Progenitor cell of endocrine pancreas (in vitro differentiated cells): ENCODE results near the gene NOL4L. TPM values are rescaled to one million over a fixed set of nuclear protein-coding genes. Genes with fewer than 3 reads are reported as not detected.
A peak's percentile ranks its signal among the peaks of the same experiment; 100 is the strongest.

Source experiments
- DNase-seq: peaks from one replicate; pipeline ENCODE4 v3.0.0; 2021; ENCODE audit warnings: low spot score; ENCODE audit not compliant: unreplicated experiment
- H3K27ac Mint-ChIP-seq: 2 replicates; pipeline ENCODE4 v1.8.0; 2021; ENCODE audit warnings: mild to moderate bottlenecking, moderate library complexity, mixed read lengths
- H3K27me3 Mint-ChIP-seq: 2 replicates; pipeline ENCODE4 v1.8.0; 2021; ENCODE audit warnings: mixed read lengths
- H3K36me3 Mint-ChIP-seq: 2 replicates; pipeline ENCODE4 v1.8.0; 2022; ENCODE audit warnings: mixed read lengths; ENCODE audit not compliant: insufficient read depth
- H3K4me1 Mint-ChIP-seq: 2 replicates; pipeline ENCODE4 v1.8.0; 2021; ENCODE audit warnings: low read depth, mixed read lengths
- H3K4me3 Mint-ChIP-seq: 2 replicates; pipeline ENCODE4 v1.8.0; 2021; ENCODE audit warnings: low read depth, mild to moderate bottlenecking, moderate library complexity, mixed read lengths
- H3K9me3 Mint-ChIP-seq: 2 replicates; pipeline ENCODE4 v1.8.0; 2021; ENCODE audit warnings: low read depth, mixed read lengths
- CTCF ChIP-seq: fragments of 200-600 bp; sonication (generic); IDR thresholded peaks from one replicate; pipeline ENCODE4 v1.5.0; 2021; ENCODE audit warnings: antibody characterized with exemption, mild to moderate bottlenecking; ENCODE audit not compliant: unreplicated experiment
- total RNA-seq: library from RNA; stranded (reverse); gene quantifications from 2 replicates; pipeline ENCODE4 v1.2.1, GENCODE V29; 2021

The NOL4L gene
- total RNA-seq, 1 donor from 2014 or later: 90.4 TPM

DNA sequence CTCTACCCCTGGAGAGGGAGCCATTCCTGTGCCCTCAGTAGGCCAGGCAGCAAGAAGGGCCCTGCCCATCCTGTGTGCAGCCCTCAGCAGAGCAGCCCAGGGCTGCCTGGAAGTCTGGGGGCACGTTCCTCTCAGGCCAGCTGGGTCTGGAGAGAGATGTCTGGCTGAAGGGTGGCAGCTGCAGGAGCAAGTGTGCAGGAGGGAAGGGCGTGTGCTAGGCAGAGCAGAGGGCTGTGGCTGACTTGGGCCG is 62.7 kb downstream of the NOL4L start:
- Mint-ChIP-seq H3K9me3 (no peaks in the 10 kb centered on the region), H3K4me3 (no peak overlapping the region), H3K4me1 (no peaks in the 10 kb centered on the region), H3K27me3 (peaks cover 27% of the 10 kb centered on the region), H3K36me3 (no peaks in the 10 kb centered on the region), H3K27ac (no peak overlapping the region)
- no peak for DNase-seq
- TF ChIP-seq CTCF: no peak

GRCh38 chr20:32521780-32522525 is 63.2 kb downstream of the NOL4L start:
- peak; percentile 98 for TF ChIP-seq CTCF
- Mint-ChIP-seq H3K9me3 (no peaks in the 10 kb centered on the region), H3K36me3 (no peaks in the 10 kb centered on the region), H3K27ac (no peak overlapping the region), H3K4me1 (no peaks in the 10 kb centered on the region), H3K27me3 (peaks cover 22% of the 10 kb centered on the region), H3K4me3 (no peak overlapping the region)
- peak; percentile 89 for DNase-seq

GRCh38 chr20:32520927-32521203 is 64.3 kb downstream of the NOL4L start:
- no peak overlapping the region for H3K4me3 Mint-ChIP-seq
- H3K27me3 Mint-ChIP-seq: peaks cover 21% of the 10 kb centered on the region
- no peak for DNase-seq
- TF ChIP-seq CTCF: no peak
- peaks cover 2% of the 10 kb centered on the region for H3K36me3 Mint-ChIP-seq
- no peak overlapping the region for H3K27ac Mint-ChIP-seq
- H3K4me1 Mint-ChIP-seq: peaks cover 3% of the 10 kb centered on the region
- H3K9me3 Mint-ChIP-seq: no peaks in the 10 kb centered on the region

DNA sequence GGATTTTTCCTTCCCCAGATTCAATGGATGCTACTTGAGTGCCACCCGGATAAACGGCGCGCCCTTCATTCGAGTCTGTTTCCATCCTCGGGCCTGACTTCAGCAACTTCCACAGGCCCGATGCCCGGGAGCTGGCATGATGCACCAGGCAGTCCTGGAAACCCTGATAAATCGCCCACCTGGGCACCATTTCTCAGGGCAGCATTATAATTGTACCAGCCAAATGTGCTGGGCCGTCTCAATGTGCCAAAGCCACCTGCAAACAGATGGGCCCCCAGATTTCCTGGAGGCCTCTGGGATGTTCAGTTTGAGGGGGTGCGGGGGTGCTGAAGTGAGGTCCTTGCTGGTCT is 65.8 kb downstream of the NOL4L start:
- H3K36me3 Mint-ChIP-seq: peaks cover 3% of the 10 kb centered on the region
- no peaks in the 10 kb centered on the region for H3K9me3 Mint-ChIP-seq
- H3K27ac Mint-ChIP-seq: no peak overlapping the region
- no peak overlapping the region for H3K4me3 Mint-ChIP-seq
- H3K27me3 Mint-ChIP-seq: peaks cover 35% of the 10 kb centered on the region
- no peak for TF ChIP-seq CTCF
- DNase-seq: no peak
- peaks cover 11% of the 10 kb centered on the region for H3K4me1 Mint-ChIP-seq

DNA sequence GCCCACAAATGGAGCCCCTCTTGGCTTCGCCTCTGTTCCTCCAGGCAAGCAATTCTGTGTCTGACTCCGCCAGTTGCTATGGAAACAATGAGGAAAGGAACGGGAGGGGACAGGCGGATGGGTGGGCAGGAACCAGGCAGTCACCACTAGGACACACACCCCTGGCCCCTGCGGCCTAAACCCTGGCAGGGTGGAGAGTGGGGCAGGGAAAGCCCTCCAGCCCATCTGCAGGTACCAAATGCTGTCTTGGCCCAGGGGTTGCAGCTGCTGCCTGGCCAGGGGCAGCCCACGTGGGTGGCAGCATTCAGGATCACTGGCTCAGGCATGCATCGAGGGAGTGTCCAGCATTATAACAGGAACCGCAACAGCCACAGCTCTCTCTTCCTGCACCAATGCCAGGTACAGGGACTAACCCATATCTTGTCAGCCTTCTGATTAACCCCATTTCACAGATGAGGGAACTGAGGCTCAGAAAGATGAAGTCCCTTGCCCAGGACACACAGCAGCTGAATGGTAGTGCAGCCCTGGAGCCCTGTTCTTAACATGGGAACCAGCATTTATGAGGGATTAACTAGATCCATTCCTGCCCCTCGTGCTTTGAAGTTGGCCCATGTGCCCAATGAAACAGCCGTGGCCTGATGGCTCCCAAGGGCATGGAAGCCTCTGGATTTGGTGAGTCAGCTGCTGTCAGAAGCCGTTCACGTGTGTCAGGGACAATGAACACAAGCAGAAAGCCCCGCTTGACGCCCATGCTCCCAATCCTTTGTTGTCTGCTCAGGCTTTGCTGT is 66.3 kb downstream of the NOL4L start:
- H3K27ac Mint-ChIP-seq: no peak overlapping the region
- no peak overlapping the region for H3K4me3 Mint-ChIP-seq
- peaks cover 3% of the 10 kb centered on the region for H3K36me3 Mint-ChIP-seq
- no peak for DNase-seq
- H3K9me3 Mint-ChIP-seq: no peaks in the 10 kb centered on the region
- H3K4me1 Mint-ChIP-seq: peaks cover 11% of the 10 kb centered on the region
- no peak for TF ChIP-seq CTCF
- H3K27me3 Mint-ChIP-seq: peaks cover 30% of the 10 kb centered on the region
